ENCODE results near the gene CDH15.

The CDH15 gene

DNA sequence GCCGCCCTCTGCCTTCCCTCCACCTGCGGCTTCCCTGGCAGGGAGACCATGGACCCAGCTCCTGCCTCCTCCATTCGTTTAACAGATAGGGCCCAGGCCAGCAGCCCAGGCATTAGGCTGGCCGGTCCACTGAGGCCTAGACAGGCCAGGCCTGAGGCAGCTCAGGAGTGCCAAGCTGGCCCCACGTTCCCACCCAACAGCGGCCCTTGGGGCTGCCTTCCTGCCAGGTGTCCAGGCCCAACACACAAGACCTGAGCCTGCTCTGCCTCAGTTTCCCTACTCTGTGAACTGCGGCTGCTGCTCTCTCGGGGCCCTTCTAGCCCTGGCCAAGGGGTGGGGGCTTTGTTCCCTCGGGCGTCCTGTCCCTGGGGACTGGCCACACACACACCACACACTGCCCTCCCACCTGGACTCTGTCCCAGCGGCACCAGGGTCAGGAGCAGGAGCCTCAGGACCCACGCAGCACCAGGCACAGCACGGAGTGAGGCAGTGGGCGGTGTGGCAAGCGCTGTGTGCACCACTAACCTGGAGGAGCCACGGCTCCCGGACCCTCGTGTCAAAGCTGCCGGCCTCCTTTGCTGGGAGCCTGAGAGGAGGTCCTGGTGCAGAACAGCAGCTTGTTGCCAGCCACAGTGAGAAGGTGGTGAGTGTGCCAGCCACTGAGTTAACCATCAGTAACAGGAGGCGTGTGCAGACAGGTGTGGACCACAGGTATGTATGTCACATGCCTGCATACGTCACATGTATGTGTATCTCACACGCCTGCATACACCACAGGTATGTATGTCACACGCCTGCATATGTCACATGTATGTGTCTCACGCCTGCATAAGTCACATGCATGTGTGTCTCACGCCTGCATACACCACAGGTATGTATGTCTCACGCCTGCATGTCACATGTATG lies 14.6 kb upstream of the CDH15 start:
- TF ChIP-seq, protein P1, sequence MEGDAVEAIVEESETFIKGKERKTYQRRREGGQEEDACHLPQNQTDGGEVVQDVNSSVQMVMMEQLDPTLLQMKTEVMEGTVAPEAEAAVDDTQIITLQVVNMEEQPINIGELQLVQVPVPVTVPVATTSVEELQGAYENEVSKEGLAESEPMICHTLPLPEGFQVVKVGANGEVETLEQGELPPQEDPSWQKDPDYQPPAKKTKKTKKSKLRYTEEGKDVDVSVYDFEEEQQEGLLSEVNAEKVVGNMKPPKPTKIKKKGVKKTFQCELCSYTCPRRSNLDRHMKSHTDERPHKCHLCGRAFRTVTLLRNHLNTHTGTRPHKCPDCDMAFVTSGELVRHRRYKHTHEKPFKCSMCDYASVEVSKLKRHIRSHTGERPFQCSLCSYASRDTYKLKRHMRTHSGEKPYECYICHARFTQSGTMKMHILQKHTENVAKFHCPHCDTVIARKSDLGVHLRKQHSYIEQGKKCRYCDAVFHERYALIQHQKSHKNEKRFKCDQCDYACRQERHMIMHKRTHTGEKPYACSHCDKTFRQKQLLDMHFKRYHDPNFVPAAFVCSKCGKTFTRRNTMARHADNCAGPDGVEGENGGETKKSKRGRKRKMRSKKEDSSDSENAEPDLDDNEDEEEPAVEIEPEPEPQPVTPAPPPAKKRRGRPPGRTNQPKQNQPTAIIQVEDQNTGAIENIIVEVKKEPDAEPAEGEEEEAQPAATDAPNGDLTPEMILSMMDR (IDR thresholded peaks at IDR 0.05; ENCODE audit: low read depth, low read length, missing control alignments) = no peak
- no peaks in the 10 kb centered on the region for H3K36me3 ChIP-seq (replicated peaks)
- H3K27ac ChIP-seq = no peak overlapping the region
- no peak for DNase-seq
- no peaks in the 10 kb centered on the region for H3K27me3 ChIP-seq (replicated peaks)
- in situ Hi-C loops (cut with HindIII; ENCODE audit: low pct_ligation_motif_present, low sequenced_read_pairs) = loop anchor here (25.0 kb wide), 1 partner anchor 395 kb away; no protein-coding TSS in a partner anchor
- H3K4me3 ChIP-seq (ENCODE audit: low read depth, low read length) = no peak overlapping the region

GRCh38 chr16:89157778-89158177 lies 13.8 kb upstream of the CDH15 start:
- Histone ChIP-seq H3K36me3 (replicated peaks) (no peaks in the 10 kb centered on the region), H3K4me3 (ENCODE audit: low read depth, low read length) (no peak overlapping the region), H3K27me3 (replicated peaks) (no peaks in the 10 kb centered on the region), H3K27ac (no peak overlapping the region)
- in situ Hi-C loops (cut with HindIII; ENCODE audit: low pct_ligation_motif_present, low sequenced_read_pairs) = loop anchor here (25.0 kb wide), 1 partner anchor 395 kb away; no protein-coding TSS in a partner anchor
- no peak for DNase-seq
- TF ChIP-seq, protein P1 (IDR thresholded peaks at IDR 0.05; ENCODE audit: low read depth, low read length, missing control alignments) = no peak

DNA sequence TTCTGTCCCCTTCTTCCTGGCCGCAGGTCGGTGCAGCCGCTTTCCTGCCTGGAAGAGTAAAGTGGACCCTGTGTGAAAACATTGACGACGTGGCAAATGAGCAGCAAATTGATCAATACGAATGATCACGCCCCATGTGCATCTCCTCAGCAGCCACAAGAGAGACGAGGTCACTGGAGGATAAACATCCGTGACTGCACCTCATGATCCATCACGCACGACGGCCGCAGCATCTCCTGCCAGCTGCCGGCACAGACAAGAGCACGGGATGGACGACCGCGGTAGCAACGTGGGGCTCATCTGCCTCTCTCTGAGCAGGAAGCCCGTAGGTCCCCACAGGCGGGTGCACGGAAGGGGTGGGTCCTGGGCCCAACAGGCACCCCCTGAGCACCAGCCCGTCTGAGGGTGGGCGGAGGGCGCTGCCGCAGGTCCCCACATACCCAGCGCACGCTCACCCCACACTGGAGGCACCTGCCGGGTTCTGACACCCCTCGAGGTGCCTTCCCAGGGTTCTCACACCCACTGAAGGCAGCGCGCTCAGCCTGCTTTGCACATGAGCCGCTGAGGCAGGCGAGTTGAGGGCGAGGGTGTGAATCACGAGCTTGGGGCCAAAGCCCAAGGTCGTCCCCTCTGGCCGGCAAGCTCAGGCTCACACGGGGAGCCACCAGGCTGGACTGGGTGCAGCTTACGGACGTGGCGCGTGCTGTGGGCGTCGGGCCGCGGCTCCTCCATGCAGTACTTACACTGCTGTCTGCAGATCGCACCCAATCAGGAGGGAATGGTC lies 12.3 kb upstream of the CDH15 start:
- in situ Hi-C loops (cut with HindIII; ENCODE audit: low pct_ligation_motif_present, low sequenced_read_pairs) = loop anchor here (25.0 kb wide), 1 partner anchor 397 kb away; no protein-coding TSS in a partner anchor
- Histone ChIP-seq H3K4me3 (ENCODE audit: low read depth, low read length) (no peak overlapping the region), H3K36me3 (replicated peaks) (no peaks in the 10 kb centered on the region), H3K27me3 (replicated peaks) (no peaks in the 10 kb centered on the region), H3K27ac (no peak overlapping the region)
- no peak for DNase-seq
- TF ChIP-seq, protein P1 (IDR thresholded peaks at IDR 0.05; ENCODE audit: low read depth, low read length, missing control alignments) = no peak

DNA sequence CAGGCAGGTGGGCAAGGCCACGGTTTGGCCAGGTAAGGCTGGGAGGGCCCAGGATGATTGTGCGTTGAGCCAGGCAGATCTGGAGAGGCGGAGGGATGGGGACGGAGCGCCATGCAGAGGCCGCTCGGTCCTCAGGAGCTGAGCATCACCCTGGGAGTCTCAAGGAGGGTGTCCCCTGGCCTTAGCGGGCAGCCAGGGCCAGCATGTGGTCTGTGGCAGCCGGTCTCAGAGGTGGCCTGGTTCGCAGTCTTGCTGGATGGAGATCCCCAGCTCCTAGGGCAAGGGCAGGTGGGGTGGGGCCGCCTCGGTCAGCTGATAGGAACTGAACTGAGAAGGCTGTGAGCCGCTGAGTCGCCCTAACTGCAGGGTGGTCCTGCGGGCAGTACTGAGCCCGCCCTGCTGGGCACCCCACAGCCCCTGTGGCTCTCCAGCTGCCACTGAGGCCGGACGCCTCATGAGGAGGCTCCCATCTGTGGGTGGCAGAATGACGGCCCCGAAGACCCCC lies 11.6 kb upstream of the CDH15 start:
- Histone ChIP-seq H3K27ac (no peak overlapping the region), H3K4me3 (ENCODE audit: low read depth, low read length) (no peak overlapping the region), H3K27me3 (replicated peaks) (no peaks in the 10 kb centered on the region), H3K36me3 (replicated peaks) (no peaks in the 10 kb centered on the region)
- no peak for DNase-seq
- TF ChIP-seq, protein P1 (IDR thresholded peaks at IDR 0.05; ENCODE audit: low read depth, low read length, missing control alignments) = no peak
- in situ Hi-C loops (cut with HindIII; ENCODE audit: low pct_ligation_motif_present, low sequenced_read_pairs) = loop anchor here (25.0 kb wide), 1 partner anchor 398 kb away; no protein-coding TSS in a partner anchor

- no peak for DNase-seq
- Histone ChIP-seq H3K27me3 (replicated peaks) (no peaks in the 10 kb centered on the region), H3K27ac (no peak overlapping the region), H3K4me3 (ENCODE audit: low read depth, low read length) (no peak overlapping the region), H3K36me3 (replicated peaks) (no peaks in the 10 kb centered on the region)
- in situ Hi-C loops (cut with HindIII; ENCODE audit: low pct_ligation_motif_present, low sequenced_read_pairs) = loop anchor here (25.0 kb wide), 1 partner anchor 399 kb away; no protein-coding TSS in a partner anchor
- TF ChIP-seq, protein P1 (IDR thresholded peaks at IDR 0.05; ENCODE audit: low read depth, low read length, missing control alignments) = no peak
These were observed 10.4 kb upstream of the CDH15 start for GRCh38 chr16:89160977-89161701.
